CD4-positive, alpha-beta T cell treated with Interleukin-4 for 4 hours (primary cell): ENCODE measurements around the gene CDHR2.
"Not testable (repeated sequence)": the region's sequence is repeated elsewhere in the genome, so short reads cannot be mapped to it uniquely, and the experiment has no call there.

ENCODE experiments used
- DNase-seq: peaks from one replicate; pipeline ENCODE4 v3.0.0-alpha.2; 2020

The CDHR2 gene

DNA sequence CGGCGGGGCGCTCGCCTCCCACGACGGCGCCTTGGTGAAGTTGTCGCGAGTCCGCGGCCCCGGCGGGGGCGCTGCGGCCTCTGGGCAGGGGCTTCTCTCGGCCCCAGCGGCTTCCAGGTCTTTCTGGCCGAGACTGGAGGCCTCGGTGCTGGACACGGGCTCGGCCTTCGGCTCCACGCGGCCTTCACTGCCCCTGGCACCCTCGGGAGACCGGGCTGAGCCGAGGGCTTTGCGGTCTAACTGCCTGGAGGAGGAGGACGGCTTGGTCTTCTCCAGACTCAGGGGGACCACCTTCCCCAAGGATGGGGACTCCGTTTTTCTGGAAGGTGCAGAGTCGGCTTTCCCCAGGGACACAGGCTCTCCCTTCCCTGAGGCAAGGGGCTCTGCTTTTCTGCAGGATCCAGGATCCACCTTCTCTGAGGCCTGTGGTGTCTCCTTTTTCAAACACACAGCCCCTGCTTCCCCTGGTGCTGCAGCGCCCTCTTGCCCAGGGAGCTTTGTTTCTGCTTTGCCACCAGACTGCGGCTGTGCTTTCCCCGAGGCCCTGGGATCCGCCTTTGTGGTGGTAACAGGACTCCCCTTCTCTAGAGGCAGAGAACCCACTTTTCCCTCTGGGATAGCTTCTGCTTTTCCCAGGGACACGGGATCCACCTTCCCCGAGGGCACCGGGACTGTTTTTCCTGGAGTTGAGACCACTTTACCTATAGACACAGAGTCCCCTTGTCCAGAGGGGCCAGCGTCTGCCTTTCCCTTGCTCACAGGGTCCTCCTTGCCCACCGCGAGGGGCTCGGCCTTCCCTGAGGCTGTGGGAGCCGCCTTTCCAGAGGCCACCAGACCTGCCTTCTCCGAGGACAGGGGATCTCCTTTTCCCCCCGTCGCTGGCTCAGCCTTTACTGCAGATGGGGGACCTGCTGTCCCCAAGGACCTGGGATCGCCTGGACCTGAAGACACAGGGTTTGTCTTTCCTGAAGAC lies 48.6 kb downstream of the CDHR2 start:
- DNase-seq = no peak

DNA sequence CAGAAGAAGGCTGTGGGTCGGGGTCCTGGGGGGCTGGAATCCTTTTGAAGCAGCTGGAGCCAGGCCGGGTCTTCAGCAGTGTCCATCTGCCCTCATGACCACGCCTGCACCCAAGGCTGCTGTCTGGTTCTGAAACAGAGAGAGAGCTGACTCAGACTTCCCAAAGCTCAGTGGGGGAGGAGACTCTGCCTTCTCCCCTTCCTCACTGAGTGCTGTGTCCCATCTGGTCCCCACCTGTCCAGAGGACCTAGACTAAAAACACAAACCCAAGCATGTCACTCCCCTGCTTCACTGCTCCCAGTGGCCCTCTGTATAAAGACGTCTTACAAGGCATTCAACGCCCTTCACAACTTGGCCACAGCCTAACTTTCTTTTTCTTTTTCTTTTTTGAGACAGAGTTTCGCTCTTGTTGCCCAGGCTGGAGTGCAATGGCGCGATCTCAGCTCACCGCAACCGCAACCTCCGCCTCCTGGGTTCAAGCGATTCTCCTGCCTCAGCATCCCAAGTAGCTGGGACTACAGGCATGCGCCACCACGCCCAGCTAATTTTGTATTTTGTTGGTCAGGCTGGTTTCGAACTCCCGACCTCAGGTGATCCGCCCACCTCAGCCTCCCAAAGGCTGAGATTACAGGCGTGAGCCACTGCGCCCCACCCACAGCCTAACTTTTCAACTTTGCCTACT lies 50.7 kb downstream of the CDHR2 start:
- not testable (repeated sequence) for DNase-seq

DNA sequence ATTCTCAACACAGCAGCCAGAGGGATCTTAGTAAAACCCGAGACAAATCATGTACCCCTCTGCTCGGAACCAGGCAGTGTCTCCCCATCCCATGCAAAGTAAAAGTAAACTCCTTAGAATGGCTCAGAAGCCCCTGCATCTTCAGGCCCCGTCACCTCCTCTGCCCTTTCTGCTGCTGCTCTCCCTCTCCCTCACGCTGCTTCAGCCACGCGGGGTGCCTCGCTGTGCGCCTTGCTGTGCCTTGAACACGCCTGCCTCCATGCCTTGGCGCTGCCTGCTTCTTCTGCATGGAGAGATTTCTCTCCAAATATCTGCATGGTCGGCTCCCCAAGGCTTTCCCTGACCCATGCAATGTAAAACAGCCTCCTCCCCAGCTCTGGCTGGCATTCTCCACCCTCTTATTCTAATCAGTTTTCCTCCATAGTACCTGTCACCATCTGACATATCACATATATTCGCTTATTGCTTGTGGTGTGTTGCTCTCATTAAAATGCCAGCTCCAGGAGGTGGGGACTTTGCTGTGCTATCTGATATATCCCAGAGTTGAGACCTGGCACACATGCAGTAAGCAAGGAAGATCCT lies 52.9 kb downstream of the CDHR2 start:
- DNase-seq = no peak

DNA sequence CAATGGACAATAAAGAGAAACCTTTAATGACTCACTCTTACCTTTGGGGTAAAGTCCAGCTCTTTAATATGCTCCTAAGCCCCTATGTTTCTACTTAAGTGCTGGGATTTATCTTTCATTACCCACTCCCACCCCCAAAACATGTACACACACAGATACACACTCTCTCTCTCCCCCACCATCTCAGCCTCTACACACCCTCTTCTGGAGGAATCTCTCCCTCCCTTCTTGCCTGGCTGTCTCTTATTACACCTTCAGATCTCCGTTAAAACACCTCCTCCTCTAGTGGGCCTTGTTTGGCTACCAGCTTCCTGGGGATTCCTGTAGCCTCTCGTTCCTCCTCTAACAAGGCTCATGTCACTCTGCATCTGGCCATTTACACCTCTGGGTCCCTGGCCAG lies 53.9 kb downstream of the CDHR2 start:
- no peak for DNase-seq

DNA sequence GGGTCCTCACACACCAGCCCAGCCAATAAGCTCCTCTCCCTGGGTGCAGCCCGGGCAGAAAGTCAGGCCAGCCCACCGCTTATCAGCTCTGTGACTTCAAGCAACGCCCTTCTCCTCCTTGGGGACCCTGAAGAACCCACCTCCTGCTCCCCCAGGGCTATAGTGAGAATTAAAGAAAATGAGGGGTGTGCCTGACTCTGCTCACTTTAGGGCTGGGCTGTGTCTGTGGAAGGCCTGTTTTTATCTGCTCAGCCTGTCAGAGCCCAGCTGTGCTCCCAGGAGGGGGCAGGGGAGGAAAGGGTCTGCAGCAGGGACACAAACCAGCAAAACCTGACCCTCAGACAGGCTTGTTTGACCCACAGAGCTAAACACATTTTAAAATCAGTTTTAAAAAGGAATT lies 56.9 kb downstream of the CDHR2 start:
- no peak for DNase-seq

DNA sequence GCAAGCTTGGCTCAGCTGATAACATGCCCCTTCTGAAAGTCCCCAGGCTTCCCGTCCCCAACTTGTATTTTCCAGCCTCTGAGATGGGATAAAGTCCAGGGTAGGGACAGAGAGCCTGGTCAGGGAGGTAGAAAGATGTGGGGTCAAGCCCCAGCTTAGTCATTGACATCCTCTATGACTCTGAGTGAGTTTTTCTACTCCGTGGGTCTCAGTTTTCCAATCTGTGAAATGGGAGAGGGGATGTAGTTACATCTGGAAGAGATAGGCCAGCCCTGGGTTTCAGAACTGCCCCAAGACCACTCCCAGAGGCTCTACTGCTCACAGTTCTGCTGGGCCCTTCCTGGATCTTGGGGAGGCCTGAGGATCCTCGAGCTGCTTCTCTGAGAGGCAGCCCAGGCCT lies 57.7 kb downstream of the CDHR2 start:
- DNase-seq = no peak

DNA sequence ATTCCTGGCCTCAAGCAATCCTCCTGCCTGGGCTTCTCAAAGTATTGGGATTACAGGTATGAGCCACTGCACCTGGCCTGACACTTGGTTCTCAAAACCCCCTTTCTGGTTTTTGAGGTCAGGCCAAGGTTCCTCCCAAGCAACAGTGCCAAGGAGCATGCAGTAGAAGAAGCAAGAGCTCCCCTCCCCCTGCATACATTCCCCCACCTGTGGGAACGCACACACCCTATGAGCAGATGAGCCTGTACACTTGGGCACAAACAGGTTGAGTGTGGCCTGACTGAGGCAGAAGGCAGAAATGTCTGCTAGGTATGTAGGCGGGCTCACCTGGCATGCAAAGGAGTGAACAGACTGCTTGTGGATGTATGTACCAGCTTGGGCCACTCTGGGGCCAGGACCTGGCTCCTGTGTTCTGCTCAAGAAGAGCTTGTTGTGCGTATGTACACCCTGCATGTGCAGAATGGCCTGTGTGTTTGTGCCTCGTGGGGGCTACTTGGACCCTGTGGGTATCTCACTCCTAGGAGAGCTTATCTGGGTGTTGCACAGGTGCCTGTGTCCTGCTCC lies 59.1 kb downstream of the CDHR2 start:
- DNase-seq = no peak

DNA sequence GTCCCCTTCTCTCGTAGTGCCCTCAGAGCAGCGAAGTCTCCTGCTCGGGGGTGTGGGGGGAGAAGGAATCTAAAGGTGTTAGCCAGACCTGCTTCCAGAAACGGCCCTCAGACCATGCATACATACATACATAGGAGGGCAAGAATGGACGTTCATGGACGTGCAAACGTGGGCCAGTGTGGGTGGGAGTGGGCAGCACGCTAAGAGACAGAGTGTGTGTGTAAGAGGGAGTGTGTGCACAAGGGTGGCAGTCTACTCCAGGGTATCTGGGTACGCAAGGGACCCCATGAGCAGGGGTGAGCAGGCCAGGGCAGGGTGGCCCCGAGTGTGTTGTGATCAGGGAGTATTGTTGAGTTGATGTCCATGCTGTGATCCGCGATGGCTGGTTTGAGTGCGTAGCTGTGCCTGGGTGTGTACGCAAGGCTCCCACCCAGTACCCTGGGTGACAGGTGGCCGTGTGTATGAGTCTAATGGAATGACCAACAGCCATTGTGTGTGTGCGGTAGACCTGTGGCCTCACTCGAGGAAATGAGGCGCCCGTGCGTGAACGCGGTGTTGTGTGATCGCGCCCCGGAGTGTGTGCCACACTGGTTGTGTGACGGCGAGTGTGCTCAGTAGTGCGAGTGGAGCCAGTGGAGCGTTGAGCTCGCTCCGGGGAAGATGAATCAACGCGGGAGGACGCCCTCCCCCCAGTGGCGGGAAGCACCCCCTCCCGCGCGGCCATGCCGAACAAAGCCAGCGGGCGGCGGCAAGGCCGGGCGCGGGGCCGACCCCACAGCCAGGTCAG lies 60.0 kb downstream of the CDHR2 start:
- DNase-seq = no peak

DNA sequence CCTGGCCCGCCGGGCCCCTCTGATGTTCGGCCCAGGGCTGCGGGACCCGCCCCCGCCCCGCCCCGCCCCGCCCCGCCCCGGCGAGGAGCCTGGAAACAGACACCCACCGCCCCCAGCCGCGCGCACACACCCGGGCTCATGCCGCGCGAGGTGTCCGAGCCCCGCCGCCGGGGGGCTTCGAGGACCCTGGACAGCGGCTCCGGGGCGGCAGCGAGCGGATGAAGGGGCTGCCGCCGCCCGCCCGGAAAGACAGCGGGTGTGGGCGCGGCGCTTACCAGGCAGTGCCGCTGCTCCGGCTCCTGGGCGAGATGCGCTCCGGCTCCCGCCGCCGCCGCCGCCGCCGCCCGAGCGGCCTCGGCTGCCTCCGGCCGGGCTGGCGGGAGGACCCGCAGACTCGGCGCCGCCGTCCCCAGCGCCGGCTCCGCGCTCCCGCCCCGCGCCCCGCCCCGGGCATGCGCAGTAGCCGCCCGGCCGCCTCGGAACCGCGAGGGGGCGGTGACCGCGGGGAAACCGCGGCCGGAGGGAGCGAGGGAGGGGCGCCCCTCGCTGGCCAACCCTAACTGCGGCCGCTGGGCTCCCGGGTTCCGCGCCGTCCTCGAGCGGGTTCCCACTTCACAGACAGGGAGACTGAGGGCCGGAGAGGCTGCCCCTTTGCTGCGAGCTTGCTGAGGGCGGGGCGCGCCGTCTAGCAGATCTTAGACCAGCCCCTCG lies 60.7 kb downstream of the CDHR2 start, which contains the start of gene GPRIN1:
Gene GPRIN1, minus strand, starts transcription at position 433 of the 711 bp plus-strand sequence. CDS start 10,322 bp downstream, outside the sequence.
- DNase-seq = peak; percentile 14

DNA sequence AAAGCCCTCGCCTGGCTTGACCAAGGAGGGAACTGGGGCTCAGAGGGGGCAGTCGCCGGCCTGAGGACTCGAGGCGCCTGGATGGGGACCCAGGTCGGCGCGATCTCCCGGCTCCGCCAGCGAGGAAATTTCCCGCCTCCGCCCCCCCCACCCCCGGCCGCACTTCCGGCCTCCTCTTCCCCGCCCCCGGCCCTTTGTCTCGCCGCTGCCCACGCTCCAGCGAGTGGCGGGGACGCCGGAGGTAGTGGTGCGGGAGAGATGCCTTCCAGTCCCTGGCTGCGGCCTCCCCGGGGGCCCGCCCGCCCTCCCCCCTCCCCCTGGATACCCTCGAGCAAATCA lies 61.3 kb downstream of the CDHR2 start:
- no peak for DNase-seq

DNA sequence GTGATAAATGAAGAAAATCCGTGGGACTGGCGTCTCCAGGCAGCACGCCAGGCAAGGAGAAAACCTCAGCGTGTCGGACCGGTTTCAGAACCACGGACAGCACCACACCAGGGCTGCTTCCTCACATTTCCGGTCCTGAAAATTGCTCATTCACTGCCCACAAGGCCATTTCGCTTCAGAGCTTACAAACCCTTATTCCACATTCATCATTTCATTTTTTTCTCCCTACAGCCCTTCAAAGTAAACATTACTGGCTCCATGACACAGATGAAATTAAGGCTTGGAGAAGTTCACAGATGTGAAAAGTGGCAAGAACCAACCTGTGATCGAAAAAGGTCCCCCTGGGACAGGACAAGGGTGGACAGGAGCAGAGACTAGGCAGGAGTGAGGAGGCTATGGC lies 62.3 kb downstream of the CDHR2 start:
- peak; percentile 37 for DNase-seq

DNA sequence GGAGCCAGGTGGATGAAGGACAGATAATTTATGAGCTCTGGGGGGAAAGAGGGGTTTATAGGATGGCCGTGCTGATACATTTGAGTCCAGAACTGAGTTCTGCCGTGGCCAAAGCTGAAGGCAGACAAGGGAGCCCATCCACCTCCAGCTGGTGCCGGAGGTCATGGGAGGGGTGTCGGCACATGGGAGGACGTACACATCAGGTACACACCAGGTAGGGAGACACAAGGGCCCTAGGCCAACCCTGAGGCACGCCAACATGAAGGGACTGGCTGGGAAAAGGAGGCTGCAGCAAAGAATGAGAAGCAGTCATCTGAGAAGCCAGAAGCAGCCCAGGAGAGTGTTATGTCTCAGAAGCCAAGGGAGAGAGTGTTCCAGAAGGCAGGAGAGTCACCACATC lies 62.9 kb downstream of the CDHR2 start:
- DNase-seq = no peak

DNA sequence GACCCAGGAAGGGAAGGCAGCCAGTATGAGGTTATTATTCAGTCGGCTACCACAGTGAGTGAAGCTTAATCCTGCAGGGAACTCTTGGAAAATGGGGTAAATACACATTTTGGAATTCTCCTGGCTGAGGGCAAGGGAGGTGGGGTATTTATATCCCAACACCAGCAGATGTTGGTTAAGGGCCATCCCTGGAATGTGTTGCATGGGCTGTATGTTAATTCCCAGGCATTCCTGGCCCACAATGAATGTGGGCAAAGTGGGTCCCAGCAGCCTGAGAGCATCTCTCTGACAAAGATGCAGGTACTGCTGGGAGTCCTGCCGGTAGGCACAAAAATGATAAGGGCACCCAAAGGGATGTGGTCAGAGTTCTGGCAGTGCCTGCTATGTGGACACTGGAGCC lies 63.7 kb downstream of the CDHR2 start:
- no peak for DNase-seq

DNA sequence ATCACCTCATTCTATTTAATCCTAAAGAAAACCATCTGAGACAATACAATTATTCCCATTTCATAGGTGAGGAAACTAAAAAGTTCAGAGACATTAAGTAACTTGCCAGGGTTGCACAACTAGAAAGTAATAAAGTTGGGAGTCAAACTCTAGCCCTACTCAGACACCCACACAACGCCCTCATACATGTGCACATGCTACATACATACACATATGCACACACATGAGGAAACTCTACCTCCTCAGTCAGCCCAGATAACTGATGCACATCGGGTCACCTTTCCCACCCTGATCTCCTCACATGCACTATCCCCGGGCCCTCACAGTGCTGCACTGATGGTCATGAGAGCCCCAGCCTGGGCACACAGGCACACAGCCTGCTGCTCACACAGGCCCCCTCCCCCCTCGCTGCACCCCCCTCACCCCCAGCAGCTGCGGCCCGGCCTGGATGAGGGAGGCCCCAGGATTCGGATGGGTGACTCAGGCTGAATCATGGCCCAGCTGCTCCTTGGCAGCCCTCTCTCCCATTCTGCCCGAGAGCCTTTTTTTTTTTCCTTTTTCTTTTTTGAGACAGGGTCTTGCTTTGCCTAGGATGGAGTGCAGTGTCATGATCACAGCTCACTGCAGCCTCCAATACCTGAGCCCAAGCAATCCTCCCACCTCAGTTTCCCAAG lies 65.8 kb downstream of the CDHR2 start:
- no peak for DNase-seq

DNA sequence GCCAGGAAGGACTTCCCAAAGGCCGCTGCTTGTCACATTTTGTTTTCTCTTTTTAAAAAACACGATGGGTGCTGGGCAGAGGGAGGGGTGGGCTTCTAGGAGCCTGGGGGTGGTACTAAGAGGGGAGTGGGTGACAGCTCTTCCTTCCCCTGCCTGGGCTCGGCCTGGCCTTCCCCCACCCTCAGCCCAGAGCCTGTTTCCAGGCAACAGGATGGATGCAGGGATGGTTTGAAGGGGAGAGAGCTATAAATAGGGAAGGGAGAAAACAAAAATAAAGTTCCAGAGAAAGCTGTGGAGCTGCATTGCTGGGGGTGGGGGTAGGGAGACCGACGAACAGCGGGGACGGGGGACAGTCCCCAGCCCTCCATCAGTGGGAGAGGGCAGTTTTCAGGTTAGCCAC lies 67.4 kb downstream of the CDHR2 start:
- DNase-seq = no peak

DNA sequence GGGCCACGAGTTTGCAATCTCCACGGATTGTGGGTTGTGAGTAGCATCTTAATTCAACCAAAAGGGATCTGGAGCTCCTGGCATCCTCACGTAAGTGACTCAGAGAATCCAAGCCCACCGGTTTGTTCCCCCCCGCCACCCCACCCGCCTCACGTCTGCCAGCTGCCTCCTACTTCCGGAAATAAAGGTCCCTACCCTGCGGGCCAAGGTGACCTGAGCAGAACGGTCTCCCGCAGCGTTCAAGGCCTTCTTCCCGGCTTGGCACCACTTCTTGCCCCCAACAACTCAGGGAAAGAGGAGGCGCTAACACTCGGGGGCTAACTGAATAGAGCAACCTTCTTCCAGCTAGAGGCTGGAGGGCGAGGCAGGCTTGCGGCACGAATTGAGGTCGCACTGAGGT lies 69.6 kb downstream of the CDHR2 start:
- DNase-seq = no peak

DNA sequence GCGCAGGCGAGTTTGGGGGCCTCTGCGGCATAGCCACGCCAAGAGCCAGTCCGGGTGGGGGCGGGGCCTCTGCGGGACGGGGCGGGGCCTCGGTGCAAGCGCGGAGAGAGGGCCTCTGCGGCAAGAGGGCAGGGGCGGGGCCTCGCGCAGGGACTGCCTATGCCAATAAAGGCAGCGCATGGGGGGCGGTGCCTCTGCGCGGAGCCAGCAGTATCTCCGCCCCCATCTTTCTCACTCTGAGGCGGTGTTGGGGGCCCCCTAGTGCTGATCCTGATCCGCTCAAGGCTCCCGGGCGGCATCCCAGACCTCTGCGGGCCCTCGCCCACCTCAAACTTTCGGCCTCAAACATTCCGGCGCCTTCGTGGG lies 70.0 kb downstream of the CDHR2 start:
- peak; percentile 71 for DNase-seq

DNA sequence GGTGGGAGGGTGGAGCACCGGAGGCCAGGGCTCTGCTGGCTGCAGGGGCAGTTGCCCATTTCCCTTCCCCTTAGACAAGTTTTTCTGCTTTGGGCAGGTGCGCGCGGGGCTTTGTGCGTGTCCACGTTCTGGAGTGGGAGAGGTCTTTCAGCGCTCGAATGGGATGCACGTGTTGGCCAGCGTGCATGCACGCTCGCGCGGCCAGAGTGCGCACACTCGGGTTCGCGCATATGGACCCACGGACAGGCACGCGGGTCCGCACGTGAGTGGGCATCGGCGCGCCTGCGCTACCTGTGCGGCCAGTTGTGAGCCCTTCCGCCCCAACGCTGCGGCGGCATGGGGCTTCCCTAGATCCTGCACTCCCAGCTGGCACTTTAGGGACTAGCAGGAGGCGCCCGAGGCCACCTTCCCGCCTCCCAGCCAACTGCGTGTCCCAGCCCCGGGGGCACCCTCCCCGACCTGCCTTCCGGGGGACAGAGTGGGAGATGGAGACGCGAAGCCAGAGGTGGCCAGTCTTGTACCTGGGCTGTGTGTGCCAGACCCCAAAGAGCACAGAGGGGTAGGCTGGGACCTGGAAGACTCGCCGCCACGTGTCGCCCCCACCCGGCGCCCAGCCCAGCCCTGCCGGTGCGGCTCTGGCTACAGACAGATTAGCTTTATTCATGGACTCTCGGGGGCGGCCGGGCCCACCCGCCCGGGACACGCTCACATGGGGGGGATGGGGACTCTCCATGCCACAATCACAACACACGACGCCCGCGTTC lies 70.6 kb downstream of the CDHR2 start:
- DNase-seq = no peak

DNA sequence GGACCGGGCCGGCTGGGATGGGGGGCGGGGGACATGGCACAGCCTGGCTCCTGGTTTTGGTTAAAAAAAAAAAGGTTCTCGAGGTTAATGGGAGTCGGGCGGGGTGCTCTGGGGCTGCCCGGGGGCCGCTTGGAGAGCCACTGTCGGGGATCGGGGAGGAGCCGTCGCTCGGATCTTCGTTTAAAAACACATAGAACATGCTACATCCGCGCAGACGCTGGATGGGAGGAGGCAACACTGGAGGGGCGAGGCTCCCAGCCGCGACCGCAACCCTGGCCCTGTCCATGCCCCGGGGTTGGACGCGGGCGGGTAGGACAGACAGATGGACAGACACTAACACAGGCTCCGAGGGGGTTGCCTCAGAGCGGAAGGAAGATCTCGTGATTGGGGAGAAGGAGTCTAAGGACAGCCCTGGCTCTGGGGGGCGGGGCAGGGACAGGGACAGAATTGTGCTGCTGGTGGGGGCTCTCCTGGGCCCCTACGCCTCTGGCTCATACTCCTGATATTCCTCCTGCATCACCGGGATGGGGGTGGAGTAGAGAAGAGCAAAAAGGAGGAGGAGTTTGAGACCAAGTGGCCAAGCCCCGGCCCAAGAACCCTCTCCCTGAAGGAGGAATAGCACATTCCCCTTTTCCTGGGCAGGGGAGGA lies 71.3 kb downstream of the CDHR2 start:
- no peak for DNase-seq

DNA sequence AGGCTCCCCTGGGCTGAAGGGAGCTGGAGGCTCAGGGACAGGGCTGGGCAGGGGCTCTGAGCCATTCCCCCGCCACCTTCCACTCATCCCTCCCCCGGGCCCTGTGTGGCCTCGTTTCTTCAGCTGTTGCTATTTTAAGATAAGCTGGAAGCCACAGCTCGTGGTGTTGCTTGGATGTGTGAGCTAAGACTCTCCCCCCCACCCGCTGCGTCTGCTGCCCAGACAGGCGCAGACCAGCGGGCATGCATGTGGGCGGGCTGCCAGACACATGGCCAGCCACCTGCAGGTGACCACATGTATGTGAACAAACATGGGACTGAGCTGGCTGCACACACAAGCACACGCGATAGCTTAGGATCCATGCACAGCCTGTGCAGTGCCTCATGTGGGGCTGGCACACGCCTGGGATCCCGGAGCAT lies 72.5 kb downstream of the CDHR2 start:
- no peak for DNase-seq
